HG02610 (cell line): ENCODE measurements around the gene ITGA11.

Source experiments
- ATAC-seq: cut with Tn5 transposase; IDR thresholded peaks from one replicate; pipeline ENCODE4 v1.9.1; 2021; ENCODE audit warnings: mild to moderate bottlenecking, moderate library complexity; ENCODE audit not compliant: unreplicated experiment

Gene ITGA11

DNA sequence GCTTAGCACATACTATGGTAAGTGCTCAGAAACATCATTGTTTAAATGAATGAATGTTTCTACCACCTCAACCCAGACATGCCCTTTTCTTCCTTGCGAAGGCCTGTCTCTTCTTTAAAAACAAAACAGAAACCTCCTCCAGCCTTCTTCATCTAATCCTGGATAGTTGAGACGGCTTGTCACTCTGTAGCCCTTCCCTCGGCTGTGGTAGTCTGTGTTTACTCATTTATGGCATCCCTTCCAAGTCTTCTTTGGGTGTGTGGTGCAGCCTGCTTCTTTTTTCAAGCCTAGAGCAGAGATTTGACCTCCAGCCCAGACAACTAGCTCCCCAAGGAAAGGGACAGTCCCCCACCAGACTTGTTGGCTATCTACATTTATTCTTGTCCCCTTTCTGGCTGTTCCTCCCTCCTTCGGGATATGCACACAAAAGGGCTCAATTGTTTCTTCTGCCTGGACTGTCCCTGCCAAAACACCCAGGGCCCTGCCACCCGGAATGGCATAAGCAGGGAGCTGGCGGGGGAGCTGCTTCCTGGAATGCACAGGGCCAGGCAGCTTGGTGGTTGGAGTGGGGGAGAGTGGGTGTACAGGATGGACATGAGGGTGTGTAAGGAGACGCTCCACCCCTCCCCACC lies 67.8 kb downstream of the ITGA11 start:
- no peak for ATAC-seq

- ATAC-seq, result no peak
These were observed 68.6 kb downstream of the ITGA11 start for GRCh38 chr15:68363353-68363752.

DNA sequence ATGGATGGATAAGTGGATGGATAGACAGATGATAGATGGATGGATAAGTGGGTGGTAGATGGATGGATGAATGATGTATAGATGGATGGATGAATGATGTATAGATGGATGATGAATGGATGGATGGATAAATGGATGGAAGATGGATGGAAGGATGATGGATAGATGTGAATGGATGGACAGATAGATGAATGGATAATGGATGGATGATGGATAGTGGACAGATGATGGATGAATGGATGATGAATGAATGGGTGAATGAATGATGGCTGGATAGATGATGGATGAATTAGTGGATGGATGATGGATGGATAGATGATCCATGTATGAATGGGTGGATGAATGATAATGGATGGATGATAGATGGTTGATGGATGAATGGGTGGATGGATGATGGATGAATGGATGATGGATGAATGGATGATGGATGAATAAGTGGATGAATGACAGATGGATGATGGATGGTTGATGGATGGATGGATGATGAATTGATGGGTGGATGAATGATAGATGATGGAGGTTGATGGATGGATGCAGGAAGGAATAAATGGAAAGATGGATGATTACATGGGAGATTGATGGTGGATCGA lies 69.3 kb downstream of the ITGA11 start:
- no peak for ATAC-seq

GRCh38 chr15:68360721-68361120 lies 71.2 kb downstream of the ITGA11 start:
- no peak for ATAC-seq

DNA sequence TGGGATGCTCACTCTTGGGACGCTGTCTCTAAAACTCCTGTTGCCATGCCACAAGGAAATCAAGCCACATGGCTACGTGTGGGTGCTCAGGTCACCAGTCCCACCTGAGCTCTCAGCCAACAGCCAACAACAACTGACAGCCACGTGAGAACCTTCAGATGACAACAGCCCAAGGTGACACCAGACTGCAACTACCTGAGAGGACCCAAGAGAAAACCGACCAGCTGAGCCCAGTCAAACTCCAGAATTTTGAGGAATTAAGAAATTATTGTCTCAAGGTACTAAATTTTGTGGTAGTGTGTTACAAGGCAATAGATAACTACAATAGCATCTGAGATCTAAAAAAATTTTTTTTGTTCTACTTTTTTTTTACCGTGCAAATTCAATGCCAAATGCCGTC lies 75.2 kb downstream of the ITGA11 start:
- ATAC-seq, result no peak

- ATAC-seq, result no peak
These were observed 77.0 kb downstream of the ITGA11 start for GRCh38 chr15:68354923-68355322.

DNA sequence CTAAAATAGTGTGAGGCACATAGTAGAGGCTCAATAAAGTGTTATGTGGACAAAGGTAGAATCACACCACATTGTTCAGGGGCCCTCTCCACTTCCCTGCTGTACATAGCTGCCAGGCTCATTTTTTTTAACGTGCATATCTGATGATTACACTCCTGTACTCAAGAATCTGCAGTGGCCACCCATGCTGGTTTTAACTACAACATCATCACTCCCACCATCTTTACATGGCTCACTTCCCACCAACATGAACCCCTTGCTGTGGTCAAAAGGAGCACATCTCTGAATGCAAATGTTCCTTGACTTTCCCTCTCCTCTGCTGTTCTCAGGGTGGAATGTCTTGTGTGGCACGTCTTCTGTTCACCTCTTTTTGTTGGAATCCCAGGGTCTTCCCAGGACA lies 77.7 kb downstream of the ITGA11 start:
- no peak for ATAC-seq

GRCh38 chr15:68353421-68354135 lies 78.4 kb downstream of the ITGA11 start:
- no peak for ATAC-seq

DNA sequence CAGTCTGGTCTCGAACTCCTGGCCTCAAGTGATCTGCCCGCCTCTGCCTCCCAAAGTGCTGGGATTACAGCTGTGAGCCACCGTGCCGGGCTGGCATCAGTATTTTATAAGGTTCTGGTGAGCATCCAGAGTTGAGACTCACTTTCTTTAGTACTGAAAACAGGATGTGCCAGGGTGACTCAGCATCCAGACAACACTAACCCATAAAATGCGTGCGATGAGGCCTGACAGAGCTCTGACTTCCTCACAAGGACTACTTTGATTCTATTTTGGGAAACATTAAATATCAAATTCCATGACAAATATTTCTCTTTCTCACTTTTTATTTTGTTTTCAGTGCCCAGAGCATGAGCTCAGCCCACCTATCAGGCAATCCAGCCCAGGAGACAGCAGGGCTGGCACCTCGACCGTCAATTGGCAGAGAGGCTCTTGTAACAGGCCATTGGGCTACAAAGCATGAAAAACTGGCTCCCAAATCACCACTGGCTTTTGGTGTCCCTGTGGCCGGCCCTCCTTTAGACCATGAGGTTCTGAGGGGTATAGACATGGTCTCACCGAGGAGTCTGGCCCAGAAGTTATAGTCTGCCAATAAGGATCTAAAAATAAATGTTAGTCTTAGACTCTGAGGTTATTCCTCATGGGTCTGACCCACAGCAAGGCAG lies 79.4 kb downstream of the ITGA11 start:
- no peak for ATAC-seq

DNA sequence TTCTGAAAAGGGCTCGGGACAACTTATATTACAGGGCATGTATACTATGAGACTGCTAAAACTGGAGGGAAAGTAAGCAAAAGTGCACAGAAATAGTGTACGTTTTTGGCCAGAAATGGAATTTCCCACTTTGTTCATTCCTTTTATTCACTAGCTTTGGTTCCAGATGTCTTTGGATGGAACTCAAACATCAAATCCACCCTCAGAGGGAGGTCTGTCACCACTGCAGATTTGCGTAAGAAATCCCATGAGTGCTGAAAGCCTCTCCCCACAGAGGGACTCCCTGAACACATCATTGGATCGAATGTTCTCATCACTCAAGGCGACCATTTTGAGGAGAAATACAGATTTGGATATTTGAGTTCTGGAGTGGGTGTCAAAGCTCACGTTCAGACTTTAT lies 82.8 kb downstream of the ITGA11 start:
- ATAC-seq, result no peak

- no peak for ATAC-seq
These were observed 83.4 kb downstream of the ITGA11 start for GRCh38 chr15:68348606-68349005.

- ATAC-seq, result no peak
These were observed 83.9 kb downstream of the ITGA11 start for GRCh38 chr15:68348081-68348480.

DNA sequence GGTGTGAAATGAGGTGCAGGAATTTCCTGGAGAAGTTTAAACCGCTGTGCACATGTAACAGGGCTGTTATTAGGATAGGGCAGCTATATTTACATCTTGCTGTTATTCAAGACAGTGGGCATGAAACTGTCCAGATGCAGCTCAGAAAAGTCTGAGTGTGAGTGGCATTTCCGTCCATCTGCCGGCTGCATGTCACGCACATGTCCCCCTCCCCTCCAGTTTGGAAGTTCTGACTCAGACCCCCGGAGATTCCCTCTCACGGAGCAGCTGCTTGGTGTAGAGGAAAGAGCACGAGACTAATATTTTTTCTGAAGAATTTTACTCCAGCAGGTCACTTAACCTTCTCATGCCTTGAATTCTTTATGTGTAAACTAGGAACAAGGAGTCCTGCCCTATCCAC lies 84.6 kb downstream of the ITGA11 start:
- no peak for ATAC-seq

GRCh38 chr15:68346979-68347378 lies 85.0 kb downstream of the ITGA11 start:
- ATAC-seq, result no peak

DNA sequence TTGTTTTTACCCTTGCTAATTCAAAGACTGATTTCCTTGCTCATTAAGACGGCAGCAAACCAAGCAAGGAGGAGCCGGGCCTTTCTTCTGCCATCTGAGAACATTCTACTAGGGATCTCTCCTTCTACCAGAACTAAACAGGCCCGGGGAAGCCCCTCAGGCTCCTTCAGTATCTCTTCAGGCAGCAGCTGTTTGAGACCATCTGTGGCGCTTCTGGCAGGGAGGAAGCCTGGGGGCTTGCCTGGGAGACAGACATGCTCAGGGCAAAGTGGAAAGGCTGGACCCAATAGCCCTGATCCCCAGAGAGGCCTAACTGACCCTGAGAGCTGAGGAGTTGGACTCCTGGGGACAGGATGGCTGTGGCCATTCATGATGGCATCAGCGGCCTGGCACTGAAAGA lies 86.5 kb downstream of the ITGA11 start:
- ATAC-seq, result no peak

- ATAC-seq, result no peak
These were observed 87.4 kb downstream of the ITGA11 start for GRCh38 chr15:68344600-68344999.

DNA sequence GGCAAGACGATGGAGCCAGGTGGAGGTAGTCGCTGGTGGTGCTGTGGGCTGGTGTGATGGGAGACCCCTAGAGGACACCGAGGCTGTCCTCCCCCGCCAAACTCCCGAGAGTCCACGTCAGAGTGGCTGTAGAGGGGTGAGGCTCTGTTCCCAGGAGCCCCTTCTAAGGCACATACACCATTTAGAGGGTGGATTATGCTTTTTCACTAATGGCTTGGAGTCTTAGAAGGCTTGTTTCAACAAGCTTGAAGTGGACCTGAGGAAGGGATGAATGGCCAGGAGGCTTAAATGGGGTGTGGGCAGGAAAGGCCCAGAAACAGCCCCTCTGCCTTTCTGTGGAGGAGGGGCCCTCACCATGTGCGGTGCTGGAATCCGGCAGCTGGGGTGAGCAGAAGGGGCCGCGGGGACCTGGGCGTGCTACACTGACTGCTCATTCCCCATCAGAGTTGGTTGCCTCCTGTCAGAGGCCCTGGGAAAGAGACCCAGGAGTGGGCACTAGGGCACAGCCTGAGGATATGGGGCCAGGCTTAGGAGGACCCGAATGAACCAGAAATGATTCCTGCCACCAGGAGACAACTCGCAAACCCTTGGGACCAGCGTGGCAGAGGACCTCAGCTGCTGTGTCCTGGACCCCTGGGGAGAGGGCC lies 88.3 kb downstream of the ITGA11 start:
- no peak for ATAC-seq

GRCh38 chr15:68341760-68342725 lies 89.9 kb downstream of the ITGA11 start:
- no peak for ATAC-seq

GRCh38 chr15:68340726-68341671 lies 91.0 kb downstream of the ITGA11 start:
- ATAC-seq, result no peak
